Neural cell (in vitro differentiated cells): Measurements from ENCODE around the gene ABHD17C. TPM values are rescaled to one million over a fixed set of nuclear protein-coding genes. Genes with fewer than 3 reads are reported as not detected.

Experiments
- H2AFZ ChIP-seq: fragments of 200-600, 300-800 bp; sonication (generic), shearing (Covaris generic); 2 replicates; pipeline ENCODE4 v1.6.0; 2014; ENCODE audit warnings: low read depth, mild to moderate bottlenecking, antibody characterized with exemption, low read length, moderate library complexity
- H3F3A ChIP-seq: fragments of 200-600 bp; shearing (Covaris generic); 2 replicates; pipeline ENCODE4 v1.6.1; 2016; ENCODE audit warnings: mild to moderate bottlenecking, moderate library complexity, mixed read lengths, antibody characterized with exemption, low read length; ENCODE audit not compliant: insufficient read depth, poor library complexity, severe bottlenecking
- H3K27ac ChIP-seq: fragments of 200-600, 300-800 bp; sonication (generic), shearing (Covaris generic); 2 replicates; pipeline ENCODE4 v1.5.1; 2014; ENCODE audit warnings: mild to moderate bottlenecking, low read length, moderate library complexity
- H3K27me3 ChIP-seq: fragments of 300-800, 200-600 bp; sonication (generic), shearing (Covaris generic); 2 replicates; pipeline ENCODE4 v1.6.0; 2014; ENCODE audit warnings: mild to moderate bottlenecking, low read depth, low read length, moderate library complexity; ENCODE audit not compliant: insufficient read depth
- H3K36me3 ChIP-seq: fragments of 300-800, 200-600 bp; sonication (generic), shearing (Covaris generic); 2 replicates; pipeline ENCODE4 v1.5.1; 2014; ENCODE audit warnings: mild to moderate bottlenecking, antibody characterized with exemption, low read length, moderate library complexity; ENCODE audit not compliant: insufficient read depth
- H3K4me2 ChIP-seq: fragments of 300-800, 200-600 bp; sonication (generic), shearing (Covaris generic); 2 replicates; pipeline ENCODE4 v1.6.0; 2014; ENCODE audit warnings: mild to moderate bottlenecking, low read length
- H3K4me3 ChIP-seq: fragments of 300-800, 200-600 bp; sonication (generic), shearing (Covaris generic); 2 replicates; pipeline ENCODE4 v1.5.1; 2014; ENCODE audit warnings: mild to moderate bottlenecking, low read length, moderate library complexity
- H3K79me2 ChIP-seq: fragments of 200-600 bp; shearing (Covaris generic); replicated peaks from 2 replicates; pipeline ENCODE4 v1.6.0; 2014; ENCODE audit warnings: mild to moderate bottlenecking, low read length, moderate library complexity; ENCODE audit not compliant: insufficient read depth
- H3K9ac ChIP-seq: fragments of 300-800, 200-600 bp; sonication (generic), shearing (Covaris generic); 2 replicates; pipeline ENCODE4 v1.6.1; 2016; ENCODE audit warnings: mild to moderate bottlenecking, low read length, mixed read lengths
- H3K9me2 ChIP-seq: fragments of 200-600 bp; shearing (Covaris generic); 2 replicates; pipeline ENCODE4 v1.6.1; 2016; ENCODE audit warnings: mild to moderate bottlenecking, low read length, mixed read lengths; ENCODE audit not compliant: insufficient read depth
- H3K9me3 ChIP-seq: fragments of 200-600, 300-800 bp; sonication (generic), shearing (Covaris generic); 2 replicates; pipeline ENCODE4 v1.6.1; 2016; ENCODE audit warnings: mild to moderate bottlenecking, mixed run types, low read length, moderate library complexity, mixed read lengths
- H4K20me1 ChIP-seq: fragments of 200-600 bp; shearing (Covaris generic); 2 replicates; pipeline ENCODE4 v1.6.1; 2016; ENCODE audit warnings: mild to moderate bottlenecking, mixed run types; ENCODE audit not compliant: insufficient read depth
- CTCF ChIP-seq: fragments of 450-650 bp; IDR thresholded peaks from 2 replicates; pipeline ENCODE4 v1.5.1; 2014; ENCODE audit warnings: antibody characterized with exemption, mild to moderate bottlenecking, moderate library complexity; ENCODE audit not compliant: poor library complexity, severe bottlenecking
- EP300 ChIP-seq: fragments of 450-650 bp; conservative IDR thresholded peaks from 2 replicates; pipeline ENCODE4 v1.6.1; 2014; ENCODE audit warnings: antibody characterized with exemption, mild to moderate bottlenecking, moderate library complexity; ENCODE audit not compliant: poor library complexity, severe bottlenecking
- EZH2 ChIP-seq: fragments of 200-600, 300-800 bp; shearing (Covaris generic), sonication (generic); IDR thresholded peaks from 2 replicates; pipeline ENCODE4 v1.6.1; 2014; ENCODE audit warnings: antibody characterized with exemption, low read length, borderline replicate concordance, mild to moderate bottlenecking; ENCODE audit not compliant: insufficient read depth, poor library complexity, severe bottlenecking
- MXI1 ChIP-seq: fragments of 450-650 bp; conservative IDR thresholded peaks from 2 replicates; pipeline ENCODE4 v1.6.1; 2014; ENCODE audit warnings: antibody characterized with exemption, mild to moderate bottlenecking; ENCODE audit not compliant: poor library complexity, severe bottlenecking
- POLR2AphosphoS5 ChIP-seq: IDR thresholded peaks from 2 replicates; pipeline ENCODE4 v1.6.1; 2012
- RAD21 ChIP-seq: fragments of 450-650 bp; conservative IDR thresholded peaks from 2 replicates; pipeline ENCODE4 v1.6.1; 2014; ENCODE audit warnings: antibody characterized with exemption, mild to moderate bottlenecking, moderate library complexity
- SMC3 ChIP-seq: fragments of 450-650 bp; conservative IDR thresholded peaks from 2 replicates; pipeline ENCODE4 v1.6.1; 2014; ENCODE audit warnings: antibody characterized with exemption, mild to moderate bottlenecking, moderate library complexity; ENCODE audit not compliant: poor library complexity
- TAF1 ChIP-seq: IDR thresholded peaks from 2 replicates; pipeline ENCODE4 v1.6.1; 2012; ENCODE audit warnings: low read depth
- polyA plus RNA-seq: library from polyadenylated mRNA; depleted of rRNA; stranded (reverse); fragments of >200 nt; gene quantifications from 2 replicates; pipeline ENCODE4 v1.2.3, GENCODE V29; 2014
- TF ChIP-seq, protein P1 (sequence below): IDR thresholded peaks from 2 replicates; pipeline ENCODE4 v1.6.1; 2012; ENCODE audit warnings: borderline replicate concordance

The ABHD17C gene
- polyA plus RNA-seq, 1 donor from 2014 or later, result 18.3 TPM

- peaks cover 2% of the 10 kb centered on the region for H4K20me1 ChIP-seq
These were observed 6.7 kb downstream of the ABHD17C start for GRCh38 chr15:80701676-80702311.

GRCh38 chr15:80703081-80703480, 8.0 kb downstream of the ABHD17C start:
- Histone ChIP-seq H3K79me2 (peaks cover 18% of the 10 kb centered on the region), H3K27ac (no peak overlapping the region), H3K36me3 (no peaks in the 10 kb centered on the region), H3K4me2 (no peak overlapping the region), H3K9ac (no peak overlapping the region), H2AFZ (no peak overlapping the region), H3K9me2 (no peaks in the 10 kb centered on the region), H3K4me3 (no peak overlapping the region), H3K9me3 (no peaks in the 10 kb centered on the region), H4K20me1 (no peaks in the 10 kb centered on the region), H3F3A (no peaks in the 10 kb centered on the region), H3K27me3 (no peaks in the 10 kb centered on the region)
- TF ChIP-seq EZH2, result no peak
- no peak for TF ChIP-seq EP300
- TF ChIP-seq MXI1, result no peak
- TF ChIP-seq CTCF, result no peak

More at GRCh38 chr15:80701676-80702311, 6.7 kb downstream of the ABHD17C start:
- TF ChIP-seq MXI1, result no peak
- TF ChIP-seq SMC3, result no peak
- TF ChIP-seq, protein P1, sequence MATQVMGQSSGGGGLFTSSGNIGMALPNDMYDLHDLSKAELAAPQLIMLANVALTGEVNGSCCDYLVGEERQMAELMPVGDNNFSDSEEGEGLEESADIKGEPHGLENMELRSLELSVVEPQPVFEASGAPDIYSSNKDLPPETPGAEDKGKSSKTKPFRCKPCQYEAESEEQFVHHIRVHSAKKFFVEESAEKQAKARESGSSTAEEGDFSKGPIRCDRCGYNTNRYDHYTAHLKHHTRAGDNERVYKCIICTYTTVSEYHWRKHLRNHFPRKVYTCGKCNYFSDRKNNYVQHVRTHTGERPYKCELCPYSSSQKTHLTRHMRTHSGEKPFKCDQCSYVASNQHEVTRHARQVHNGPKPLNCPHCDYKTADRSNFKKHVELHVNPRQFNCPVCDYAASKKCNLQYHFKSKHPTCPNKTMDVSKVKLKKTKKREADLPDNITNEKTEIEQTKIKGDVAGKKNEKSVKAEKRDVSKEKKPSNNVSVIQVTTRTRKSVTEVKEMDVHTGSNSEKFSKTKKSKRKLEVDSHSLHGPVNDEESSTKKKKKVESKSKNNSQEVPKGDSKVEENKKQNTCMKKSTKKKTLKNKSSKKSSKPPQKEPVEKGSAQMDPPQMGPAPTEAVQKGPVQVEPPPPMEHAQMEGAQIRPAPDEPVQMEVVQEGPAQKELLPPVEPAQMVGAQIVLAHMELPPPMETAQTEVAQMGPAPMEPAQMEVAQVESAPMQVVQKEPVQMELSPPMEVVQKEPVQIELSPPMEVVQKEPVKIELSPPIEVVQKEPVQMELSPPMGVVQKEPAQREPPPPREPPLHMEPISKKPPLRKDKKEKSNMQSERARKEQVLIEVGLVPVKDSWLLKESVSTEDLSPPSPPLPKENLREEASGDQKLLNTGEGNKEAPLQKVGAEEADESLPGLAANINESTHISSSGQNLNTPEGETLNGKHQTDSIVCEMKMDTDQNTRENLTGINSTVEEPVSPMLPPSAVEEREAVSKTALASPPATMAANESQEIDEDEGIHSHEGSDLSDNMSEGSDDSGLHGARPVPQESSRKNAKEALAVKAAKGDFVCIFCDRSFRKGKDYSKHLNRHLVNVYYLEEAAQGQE, result no peak
- TF ChIP-seq EZH2, result no peak
- TF ChIP-seq CTCF, result no peak
- no peak for TF ChIP-seq RAD21
- no peak for TF ChIP-seq TAF1
- TF ChIP-seq POLR2AphosphoS5, result no peak
- no peak for TF ChIP-seq EP300
- Histone ChIP-seq H2AFZ (no peak overlapping the region), H3K36me3 (no peaks in the 10 kb centered on the region), H3K9ac (no peak overlapping the region), H3F3A (no peaks in the 10 kb centered on the region), H3K4me2 (no peak overlapping the region), H3K27ac (no peak overlapping the region), H3K79me2 (peaks cover 29% of the 10 kb centered on the region), H3K9me3 (no peaks in the 10 kb centered on the region), H3K9me2 (no peaks in the 10 kb centered on the region), H3K4me3 (no peak overlapping the region), H3K27me3 (no peaks in the 10 kb centered on the region)
